HepG2 (cell line): ENCODE measurements around the gene COQ8A. TPM values are rescaled to one million over a fixed set of nuclear protein-coding genes. Genes with fewer than 3 reads are reported as not detected.

ENCODE experiments used
- MIER3 ChIP-seq: IDR thresholded peaks from 2 replicates; pipeline ENCODE4 v1.6.1; 2016; ENCODE audit warnings: missing compliant biosample characterization, borderline replicate concordance
- MIXL1 ChIP-seq: IDR thresholded peaks from 2 replicates; pipeline ENCODE4 v1.6.1; 2016
- MYC ChIP-seq: sonication (generic); formaldehyde crosslinking; IDR thresholded peaks from 2 replicates; pipeline ENCODE4 v1.9.0; 2021; ENCODE audit warnings: missing genetic modification reagents, borderline replicate concordance
- NR0B2 ChIP-seq: sonication (generic); formaldehyde crosslinking; IDR thresholded peaks from 2 replicates; pipeline ENCODE4 v1.4.0; 2020; ENCODE audit warnings: mild to moderate bottlenecking, missing genetic modification reagents
- ZKSCAN8 ChIP-seq: IDR thresholded peaks from 2 replicates; pipeline ENCODE4 v1.6.1; 2016; ENCODE audit warnings: borderline replicate concordance, missing genetic modification reagents, missing compliant biosample characterization
- ZNF30 ChIP-seq: sonication (generic); formaldehyde crosslinking; IDR thresholded peaks from 2 replicates; pipeline ENCODE4 v1.5.0; 2020; ENCODE audit warnings: mild to moderate bottlenecking, missing genetic modification reagents
- ZNF597 ChIP-seq: sonication (generic); formaldehyde crosslinking; IDR thresholded peaks from 2 replicates; pipeline ENCODE4 v1.5.0; 2020; ENCODE audit warnings: missing genetic modification reagents
- ZNF644 ChIP-seq: IDR thresholded peaks from 2 replicates; pipeline ENCODE4 v1.6.1; 2016; ENCODE audit warnings: low read depth
- ZNF691 ChIP-seq: sonication (generic); formaldehyde crosslinking; IDR thresholded peaks from 2 replicates; pipeline ENCODE4 v1.4.0; 2020; ENCODE audit warnings: missing genetic modification reagents, low read depth, mild to moderate bottlenecking, borderline replicate concordance
- ZXDC ChIP-seq: sonication (generic); formaldehyde crosslinking; IDR thresholded peaks from 2 replicates; pipeline ENCODE4 v1.5.0; 2020; ENCODE audit warnings: mild to moderate bottlenecking, missing genetic modification reagents
- polyA plus RNA-seq, 8 experiments: library from polyadenylated mRNA; depleted of rRNA in 3 of 8; stranded (reverse) in 7 of 8; unstranded in 1 of 8; fragments of >200 nt; fragmentation: Illumina TruSeq in 4 of 8; extraction: Trizol in 4 of 8; gene quantifications; 2 replicates each; pipeline versions ENCODE4 v1.2.1 to v1.2.3, GENCODE V29; 2011 to 2016; ENCODE audit warnings: low read depth in 4 of 8, missing spikeins in 1 of 8, mixed read lengths in 1 of 8; ENCODE audit not compliant: insufficient read depth in 1 of 8
- total RNA-seq, 5 experiments: library from RNA; depleted of rRNA; stranded (reverse); fragments of >200 nt; fragmentation: Illumina TruSeq; extraction: Trizol; gene quantifications; 2 replicates each; pipeline ENCODE4 v1.2.3, GENCODE V29; 2016; ENCODE audit warnings: low read depth in 1 of 5

Gene COQ8A
- total and polyA plus RNA-seq, 2 of the 13 experiments (the other 11 are each of a cell fraction or from before 2014, with no cell fraction given) = 60.4 to 88.7 TPM

GRCh38 chr1:226987179-226987536 lies 47.1 kb downstream of the COQ8A start (continued):
- TF ChIP-seq ZXDC (CRISPR knock-in tag) (no peak), NR0B2 (no peak), MIER3 (CRISPR knock-in tag) (no peak), ZNF597 (no peak), MIXL1 (CRISPR knock-in tag) (no peak), ZNF644 (no peak), ZNF30 (no peak), ZKSCAN8 (CRISPR knock-in tag) (no peak), ZNF691 (no peak), MYC (CRISPR knock-in tag) (no peak)
